ENCODE results near the gene FMN1. TPM values are rescaled to one million over a fixed set of nuclear protein-coding genes. Genes with fewer than 3 reads are reported as not detected.

Gene FMN1
- polyA plus RNA-seq, 1 donor from 2014 or later: 0.40 TPM

GRCh38 chr15:32738666-32739065 lies 455.8 kb downstream of the FMN1 start:
- TF ChIP-seq POLR2AphosphoS5 (IDR thresholded peaks at IDR 0.05): no peak
- TF ChIP-seq CTCF (IDR thresholded peaks at IDR 0.05; ENCODE audit: poor library complexity, severe bottlenecking): no peak
- no peak for TF ChIP-seq MXI1 (conservative IDR thresholded peaks at IDR 0.05; ENCODE audit: poor library complexity, severe bottlenecking)
- no peak for TF ChIP-seq REST (IDR thresholded peaks at IDR 0.05; ENCODE audit: borderline replicate concordance)
- TF ChIP-seq RAD21 (conservative IDR thresholded peaks at IDR 0.05): no peak
- TF ChIP-seq TAF1 (IDR thresholded peaks at IDR 0.05; ENCODE audit: low read depth): no peak
- TF ChIP-seq SMC3 (conservative IDR thresholded peaks at IDR 0.05; ENCODE audit: poor library complexity): no peak
- no peak for TF ChIP-seq EZH2 (IDR thresholded peaks at IDR 0.05; ENCODE audit: borderline replicate concordance, insufficient read depth, low read length, poor library complexity, severe bottlenecking)
- no peak for TF ChIP-seq EP300 (conservative IDR thresholded peaks at IDR 0.05; ENCODE audit: poor library complexity, severe bottlenecking)
- H3K9me3 ChIP-seq (ENCODE audit: low read length): peaks cover 4% of the 10 kb centered on the region
- H3K27me3 ChIP-seq (ENCODE audit: insufficient read depth, low read depth, low read length): no peaks in the 10 kb centered on the region
- H2AFZ ChIP-seq (ENCODE audit: low read depth, low read length): no peak overlapping the region
- H3F3A ChIP-seq (ENCODE audit: insufficient read depth, low read length, poor library complexity, severe bottlenecking): no peaks in the 10 kb centered on the region
- no peaks in the 10 kb centered on the region for H3K36me3 ChIP-seq (ENCODE audit: insufficient read depth, low read length)
- no peak overlapping the region for H3K4me2 ChIP-seq (ENCODE audit: low read length)
- H3K9me2 ChIP-seq (ENCODE audit: insufficient read depth, low read length): no peaks in the 10 kb centered on the region
- H4K20me1 ChIP-seq (ENCODE audit: insufficient read depth): no peaks in the 10 kb centered on the region
- H3K27ac ChIP-seq (ENCODE audit: low read length): no peak overlapping the region
- H3K4me3 ChIP-seq (ENCODE audit: low read length): no peak overlapping the region
- H3K9ac ChIP-seq (ENCODE audit: low read length): no peak overlapping the region
- H3K79me2 ChIP-seq (replicated peaks; ENCODE audit: insufficient read depth, low read length): no peaks in the 10 kb centered on the region

GRCh38 chr15:32737304-32737703 lies 457.2 kb downstream of the FMN1 start:
- Histone ChIP-seq H4K20me1 (ENCODE audit: insufficient read depth) (no peaks in the 10 kb centered on the region), H2AFZ (ENCODE audit: low read depth, low read length) (no peak overlapping the region), H3K27me3 (ENCODE audit: insufficient read depth, low read depth, low read length) (no peaks in the 10 kb centered on the region), H3K27ac (ENCODE audit: low read length) (no peak overlapping the region), H3K4me2 (ENCODE audit: low read length) (no peak overlapping the region), H3F3A (ENCODE audit: insufficient read depth, low read length, poor library complexity, severe bottlenecking) (no peaks in the 10 kb centered on the region), H3K9ac (ENCODE audit: low read length) (no peak overlapping the region), H3K79me2 (replicated peaks; ENCODE audit: insufficient read depth, low read length) (no peaks in the 10 kb centered on the region), H3K9me3 (ENCODE audit: low read length) (peaks cover 4% of the 10 kb centered on the region), H3K36me3 (ENCODE audit: insufficient read depth, low read length) (no peaks in the 10 kb centered on the region), H3K4me3 (ENCODE audit: low read length) (no peak overlapping the region), H3K9me2 (ENCODE audit: insufficient read depth, low read length) (no peaks in the 10 kb centered on the region)
- TF ChIP-seq TAF1 (IDR thresholded peaks at IDR 0.05; ENCODE audit: low read depth): no peak
- no peak for TF ChIP-seq EP300 (conservative IDR thresholded peaks at IDR 0.05; ENCODE audit: poor library complexity, severe bottlenecking)
- TF ChIP-seq CTCF (IDR thresholded peaks at IDR 0.05; ENCODE audit: poor library complexity, severe bottlenecking): no peak
- TF ChIP-seq POLR2AphosphoS5 (IDR thresholded peaks at IDR 0.05): no peak
- TF ChIP-seq SMC3 (conservative IDR thresholded peaks at IDR 0.05; ENCODE audit: poor library complexity): no peak
- no peak for TF ChIP-seq REST (IDR thresholded peaks at IDR 0.05; ENCODE audit: borderline replicate concordance)
- no peak for TF ChIP-seq RAD21 (conservative IDR thresholded peaks at IDR 0.05)
- no peak for TF ChIP-seq MXI1 (conservative IDR thresholded peaks at IDR 0.05; ENCODE audit: poor library complexity, severe bottlenecking)
- TF ChIP-seq EZH2 (IDR thresholded peaks at IDR 0.05; ENCODE audit: borderline replicate concordance, insufficient read depth, low read length, poor library complexity, severe bottlenecking): no peak
